HEK293T (cell line): ENCODE measurements around the gene PAF1.

Source experiments
- CTCF ChIA-PET: fragments of 350-600 bp; formaldehyde crosslinking; extraction: SDS; loops from one replicate; lab custom pipeline; 2021; ENCODE audit warnings: antibody characterized with exemption, inconsistent platforms; lab: Yijun Ruan, JAX
- POLR2A ChIA-PET: fragments of 350-600 bp; formaldehyde crosslinking; extraction: SDS; loops from one replicate; lab custom pipeline; 2020; ENCODE audit warnings: antibody characterized with exemption, inconsistent platforms; lab: Yijun Ruan, JAX
- DNase-seq: peaks from one replicate; pipeline ENCODE4 v3.0.0; 2012; ENCODE audit warnings: mixed read lengths; ENCODE audit errors: extremely low spot score
- ARNT ChIP-seq: fragments of 450-650 bp; IDR thresholded peaks from 2 replicates; pipeline ENCODE4 v1.6.1; 2017; ENCODE audit warnings: mild to moderate bottlenecking
- BHLHE40 ChIP-seq: fragments of 450-650 bp; IDR thresholded peaks from 2 replicates; pipeline ENCODE4 v1.6.1; 2016; ENCODE audit warnings: mild to moderate bottlenecking, moderate library complexity, borderline replicate concordance
- CTBP1 ChIP-seq: fragments of 450-650 bp; IDR thresholded peaks from 2 replicates; pipeline ENCODE4 v1.6.1; 2016; ENCODE audit warnings: borderline replicate concordance
- ELF4 ChIP-seq: fragments of 450-650 bp; IDR thresholded peaks from 2 replicates; pipeline ENCODE4 v1.6.1; 2017; ENCODE audit warnings: antibody characterized with exemption
- FOXA1 ChIP-seq: fragments of 450-650 bp; IDR thresholded peaks from 2 replicates; pipeline ENCODE4 v1.6.1; 2016; ENCODE audit warnings: mild to moderate bottlenecking
- FOXK2 ChIP-seq: fragments of 450-650 bp; IDR thresholded peaks from 2 replicates; pipeline ENCODE4 v1.6.1; 2016; ENCODE audit warnings: mild to moderate bottlenecking
- FOXM1 ChIP-seq: fragments of 450-650 bp; IDR thresholded peaks from 2 replicates; pipeline ENCODE4 v1.6.1; 2017; ENCODE audit warnings: mild to moderate bottlenecking, borderline replicate concordance
- HDGF ChIP-seq: fragments of 450-650 bp; IDR thresholded peaks from 2 replicates; pipeline ENCODE4 v1.6.1; 2017; ENCODE audit warnings: antibody characterized with exemption, borderline replicate concordance
- L3MBTL2 ChIP-seq: fragments of 450-650 bp; conservative IDR thresholded peaks from 2 replicates; pipeline ENCODE4 v1.6.1; 2016; ENCODE audit warnings: mild to moderate bottlenecking
- LEF1 ChIP-seq: fragments of 450-650 bp; IDR thresholded peaks from 2 replicates; pipeline ENCODE4 v1.6.1; 2017; ENCODE audit warnings: mild to moderate bottlenecking, borderline replicate concordance
- NFRKB ChIP-seq: fragments of 450-650 bp; IDR thresholded peaks from 2 replicates; pipeline ENCODE4 v1.6.1; 2016; ENCODE audit warnings: mild to moderate bottlenecking, moderate library complexity
- SP1 ChIP-seq: fragments of 450-650 bp; IDR thresholded peaks from 2 replicates; pipeline ENCODE4 v1.6.1; 2017
- SUZ12 ChIP-seq: fragments of 450-650 bp; IDR thresholded peaks from 2 replicates; pipeline ENCODE4 v1.6.1; 2016; ENCODE audit warnings: mild to moderate bottlenecking
- TARDBP ChIP-seq: fragments of 450-650 bp; IDR thresholded peaks from 2 replicates; pipeline ENCODE4 v1.6.1; 2016
- ZNF384 ChIP-seq: fragments of 450-650 bp; IDR thresholded peaks from 2 replicates; pipeline ENCODE4 v1.6.1; 2016
- TF ChIP-seq, protein P1 (sequence below): fragments of 450-650 bp; IDR thresholded peaks from 2 replicates; pipeline ENCODE4 v1.6.1; 2016

Gene PAF1

DNA sequence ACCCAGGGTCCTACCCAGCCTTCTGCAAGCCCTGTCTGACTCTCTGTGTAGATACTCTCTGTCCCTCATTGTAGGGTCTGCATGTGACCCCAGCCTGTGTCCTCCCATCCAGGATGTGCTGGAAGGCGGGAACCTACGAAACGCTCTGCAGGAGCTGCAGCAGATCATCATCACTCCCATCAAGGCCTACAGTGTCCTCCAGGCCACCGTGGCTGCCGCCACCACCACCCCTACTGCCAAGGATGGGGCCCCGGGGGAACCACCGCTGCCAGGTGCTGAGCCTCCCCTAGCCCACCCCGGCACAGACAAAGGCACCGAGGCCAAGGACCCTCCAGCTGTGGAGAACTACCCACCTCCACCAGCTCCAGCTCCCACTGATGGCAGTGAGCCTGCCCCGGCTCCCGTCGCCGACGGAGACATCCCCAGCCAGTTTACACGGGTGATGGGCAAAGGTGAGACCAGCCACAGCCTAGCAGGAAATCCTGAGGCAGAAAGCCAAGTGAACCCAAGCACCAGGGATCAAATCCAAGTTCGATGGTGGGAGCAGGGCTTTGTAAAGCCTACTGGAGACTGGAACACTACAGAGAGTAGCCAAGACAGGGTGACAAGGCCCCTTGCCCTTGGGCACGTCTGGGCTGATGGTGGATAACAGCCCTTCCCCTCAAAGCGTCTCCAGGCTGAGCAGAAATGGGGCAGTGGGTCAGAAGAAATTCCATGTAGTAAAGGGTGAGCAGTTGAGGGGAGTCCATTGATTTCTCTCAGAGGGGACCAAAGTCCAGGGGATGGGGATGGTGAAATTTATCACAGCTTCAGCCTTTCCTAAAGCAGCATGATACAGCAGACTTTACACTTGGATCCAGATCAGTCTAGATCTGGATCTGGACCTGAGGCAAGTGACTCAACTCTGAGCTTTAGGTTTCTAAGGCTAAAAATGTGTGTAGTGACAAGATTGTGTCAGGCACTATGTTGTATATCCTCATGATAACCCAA lies 13.2 kb downstream of the PAF1 start:
- POLR2A ChIA-PET, result interaction anchor here (0.7 kb wide), 1 partner anchor 58 kb away, joined by 3 read pairs; the partner anchor contains the start of gene RPS16
- TF ChIP-seq FOXK2, result no peak
- TF ChIP-seq TARDBP, result no peak
- no peak for TF ChIP-seq ELF4
- no peak for TF ChIP-seq NFRKB
- CTCF ChIA-PET, result no interaction called here
- DNase-seq, result no peak

GRCh38 chr19:39375929-39376328 lies 15.0 kb downstream of the PAF1 start:
- CTCF ChIA-PET, result no interaction called here
- POLR2A ChIA-PET, result no interaction called here
- TF ChIP-seq SP1 (no peak), ARNT (no peak), NFRKB (no peak), CTBP1 (no peak), FOXK2 (no peak), ZNF384 (no peak), SUZ12 (no peak), FOXA1 (no peak)

DNA sequence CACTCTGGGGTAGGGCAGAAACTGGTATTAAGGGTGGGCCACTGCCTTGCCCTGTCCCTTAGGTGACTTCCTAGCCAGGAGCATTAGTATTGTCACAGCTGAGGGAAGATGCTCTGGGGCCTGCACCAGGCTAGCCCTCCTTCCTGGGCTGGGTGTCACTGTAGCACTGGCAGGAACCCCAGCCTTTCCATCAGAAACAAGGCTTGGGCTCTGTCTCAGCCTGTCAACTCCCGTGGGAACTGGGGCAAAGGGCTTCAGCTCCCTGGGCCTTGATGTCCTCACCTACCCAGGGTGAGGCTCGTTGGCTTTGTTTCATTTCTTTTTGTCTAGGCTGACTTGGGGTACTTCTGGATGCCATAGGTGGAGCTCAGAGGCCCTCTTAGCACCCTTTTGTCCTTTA lies 18.0 kb downstream of the PAF1 start:
- ChIA-PET POLR2A (no interaction called here), CTCF (no interaction called here)
- TF ChIP-seq, protein P1, sequence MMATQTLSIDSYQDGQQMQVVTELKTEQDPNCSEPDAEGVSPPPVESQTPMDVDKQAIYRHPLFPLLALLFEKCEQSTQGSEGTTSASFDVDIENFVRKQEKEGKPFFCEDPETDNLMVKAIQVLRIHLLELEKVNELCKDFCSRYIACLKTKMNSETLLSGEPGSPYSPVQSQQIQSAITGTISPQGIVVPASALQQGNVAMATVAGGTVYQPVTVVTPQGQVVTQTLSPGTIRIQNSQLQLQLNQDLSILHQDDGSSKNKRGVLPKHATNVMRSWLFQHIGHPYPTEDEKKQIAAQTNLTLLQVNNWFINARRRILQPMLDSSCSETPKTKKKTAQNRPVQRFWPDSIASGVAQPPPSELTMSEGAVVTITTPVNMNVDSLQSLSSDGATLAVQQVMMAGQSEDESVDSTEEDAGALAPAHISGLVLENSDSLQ, result no peak
- no peak for TF ChIP-seq LEF1
- no peak for TF ChIP-seq TARDBP
- TF ChIP-seq NFRKB, result no peak
- no peak for TF ChIP-seq CTBP1
- TF ChIP-seq HDGF, result no peak
- TF ChIP-seq ARNT, result no peak
- no peak for TF ChIP-seq ELF4
- no peak for TF ChIP-seq FOXM1
- no peak for TF ChIP-seq FOXA1
- no peak for TF ChIP-seq ZNF384
- TF ChIP-seq L3MBTL2, result no peak
- no peak for TF ChIP-seq FOXK2
- no peak for TF ChIP-seq SP1
- no peak for TF ChIP-seq SUZ12
- no peak for TF ChIP-seq BHLHE40
- no peak for DNase-seq

More at GRCh38 chr19:39375929-39376328, 15.0 kb downstream of the PAF1 start:
- no peak for DNase-seq

- POLR2A ChIA-PET, result no interaction called here
- no peak for DNase-seq
- CTCF ChIA-PET, result no interaction called here
- no peak for TF ChIP-seq ARNT
- TF ChIP-seq HDGF, result no peak
- no peak for TF ChIP-seq TARDBP
- TF ChIP-seq FOXM1, result no peak
- TF ChIP-seq, protein P1, result no peak
- TF ChIP-seq FOXA1, result no peak
- TF ChIP-seq SUZ12, result no peak
- no peak for TF ChIP-seq BHLHE40
- no peak for TF ChIP-seq CTBP1
- TF ChIP-seq LEF1, result no peak
- TF ChIP-seq NFRKB, result no peak
- no peak for TF ChIP-seq L3MBTL2
- TF ChIP-seq SP1, result no peak
- no peak for TF ChIP-seq ELF4
- no peak for TF ChIP-seq FOXK2
Measured at GRCh38 chr19:39372047-39372802, 18.7 kb downstream of the PAF1 start.

DNA sequence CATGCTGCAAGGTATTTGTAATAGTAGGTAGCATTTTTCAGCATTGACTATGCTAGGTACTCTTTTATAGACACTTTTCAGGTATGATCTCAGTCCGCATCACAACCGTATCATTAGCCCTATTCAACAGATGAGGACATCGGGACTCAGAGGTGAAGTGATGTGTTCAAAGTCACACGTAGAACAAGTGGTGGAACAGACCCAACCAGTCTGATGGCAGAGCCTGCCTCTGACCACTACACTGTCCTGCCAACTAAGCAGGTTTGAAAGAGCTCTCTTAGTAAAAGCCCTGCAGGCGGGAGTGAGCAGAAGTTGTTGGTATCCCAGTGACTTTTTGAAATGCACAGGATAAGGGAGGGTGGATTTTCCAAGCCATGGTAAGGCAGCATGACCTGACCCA lies 20.2 kb downstream of the PAF1 start:
- TF ChIP-seq ZNF384, result no peak
- no peak for DNase-seq
- POLR2A ChIA-PET, result interaction anchor here (1.1 kb wide), 1 partner anchor 28 kb away, joined by 3 read pairs; no protein-coding TSS in a partner anchor
- CTCF ChIA-PET, result no interaction called here

GRCh38 chr19:39369200-39369599 lies 21.7 kb downstream of the PAF1 start:
- TF ChIP-seq ZNF384 (no peak), BHLHE40 (no peak), FOXA1 (no peak), SP1 (no peak), LEF1 (no peak), ARNT (no peak), FOXM1 (no peak), FOXK2 (no peak), L3MBTL2 (no peak), TARDBP (no peak), HDGF (no peak), NFRKB (no peak), CTBP1 (no peak), ELF4 (no peak), SUZ12 (no peak)
- TF ChIP-seq, protein P1, result no peak
- ChIA-PET POLR2A (interaction anchor here (1.4 kb wide), 1 partner anchor 22 kb away, joined by 3 read pairs; the partner anchor contains the start of genes MED29 and PAF1), CTCF (interaction anchor here (1.0 kb wide), 1 partner anchor 22 kb away, joined by 4 read pairs; the partner anchor contains the start of genes MED29 and PAF1)
- no peak for DNase-seq
